ENCODE results near the gene CEP350.
A peak's percentile ranks its signal among the peaks of the same experiment; 100 is the strongest.

The CEP350 gene

DNA sequence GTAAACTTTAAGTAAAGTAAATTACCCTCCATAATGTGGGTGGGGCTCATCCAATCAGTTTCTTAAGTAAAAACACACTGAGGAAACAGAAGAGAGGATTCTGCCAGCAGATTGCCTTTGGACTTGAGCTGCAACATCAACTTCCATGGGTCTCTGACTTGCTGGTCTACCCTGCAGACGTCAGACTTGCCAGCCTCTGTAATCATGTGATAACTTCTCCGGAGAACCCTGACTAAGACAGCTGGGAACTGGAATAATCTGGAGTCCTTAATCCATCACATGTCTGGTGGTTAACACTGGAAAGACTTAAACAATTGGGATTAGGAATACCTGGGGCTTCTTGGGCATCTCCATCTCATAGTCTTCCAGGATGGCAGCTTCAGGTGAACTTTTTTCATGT lies 13.2 kb upstream of the CEP350 start:
- Histone ChIP-seq H2AFZ (ENCODE audit: low read length) (no peak overlapping the region), H3K4me2 (ENCODE audit: low read depth, low read length, poor library complexity, severe bottlenecking) (no peak overlapping the region), H3F3A (ENCODE audit: low read depth) (no peaks in the 10 kb centered on the region), H4K20me1 (ENCODE audit: insufficient read depth, low read length, poor library complexity, severe bottlenecking) (no peaks in the 10 kb centered on the region), H3K4me3 (ENCODE audit: low read length, poor library complexity, severe bottlenecking) (no peak overlapping the region), H3K9ac (ENCODE audit: low read depth, low read length, poor library complexity, severe bottlenecking) (no peak overlapping the region), H3K9me3 (ENCODE audit: insufficient read depth, low read depth, low read length) (no peaks in the 10 kb centered on the region), H3K4me1 (ENCODE audit: insufficient read depth, low read length, poor library complexity, severe bottlenecking) (peaks cover 6% of the 10 kb centered on the region), H3K9me2 (replicated peaks; ENCODE audit: low read depth, low read length) (no peaks in the 10 kb centered on the region), H3K36me3 (ENCODE audit: insufficient read depth, low read length) (no peaks in the 10 kb centered on the region), H3K27me3 (ENCODE audit: insufficient read depth, low read length, poor library complexity, severe bottlenecking) (no peaks in the 10 kb centered on the region), H3K79me2 (ENCODE audit: insufficient read depth, low read length) (no peaks in the 10 kb centered on the region)
- TF ChIP-seq CTCF (conservative IDR thresholded peaks at IDR 0.05; ENCODE audit: low read length) (no peak), EZH2phosphoT487 (IDR thresholded peaks at IDR 0.05; ENCODE audit: borderline replicate concordance) (no peak)

DNA sequence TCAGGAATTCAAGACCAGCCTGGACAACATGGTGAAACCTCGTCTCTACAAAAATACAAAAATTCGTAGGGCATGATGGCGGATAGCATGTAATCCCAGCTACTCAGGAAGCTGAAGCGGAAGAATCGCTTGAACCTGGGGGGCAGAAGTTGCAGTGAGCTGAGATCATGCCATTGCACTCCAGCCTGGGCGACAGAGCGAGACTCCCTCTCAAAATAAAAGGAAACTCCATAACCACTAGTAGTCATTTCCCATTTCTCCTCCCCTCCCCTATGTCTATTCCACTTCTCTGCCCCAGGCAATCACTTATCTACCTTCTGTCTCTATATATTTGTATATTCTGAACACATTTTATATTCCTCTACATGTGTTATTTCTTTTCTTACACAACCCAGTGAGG lies 4.0 kb upstream of the CEP350 start:
- H3K4me1 ChIP-seq (ENCODE audit: insufficient read depth, low read length, poor library complexity, severe bottlenecking), result peaks cover 23% of the 10 kb centered on the region
- H3K9me3 ChIP-seq (ENCODE audit: insufficient read depth, low read depth, low read length), result no peaks in the 10 kb centered on the region
- H2AFZ ChIP-seq (ENCODE audit: low read length), result no peak overlapping the region
- H3K79me2 ChIP-seq (ENCODE audit: insufficient read depth, low read length), result peaks cover 11% of the 10 kb centered on the region
- H3K9ac ChIP-seq (ENCODE audit: low read depth, low read length, poor library complexity, severe bottlenecking), result no peak overlapping the region
- no peaks in the 10 kb centered on the region for H3F3A ChIP-seq (ENCODE audit: low read depth)
- H3K36me3 ChIP-seq (ENCODE audit: insufficient read depth, low read length), result no peaks in the 10 kb centered on the region
- no peak for TF ChIP-seq CTCF (conservative IDR thresholded peaks at IDR 0.05; ENCODE audit: low read length)
- H3K9me2 ChIP-seq (replicated peaks; ENCODE audit: low read depth, low read length), result no peaks in the 10 kb centered on the region
- no peak overlapping the region for H3K4me3 ChIP-seq (ENCODE audit: low read length, poor library complexity, severe bottlenecking)
- H4K20me1 ChIP-seq (ENCODE audit: insufficient read depth, low read length, poor library complexity, severe bottlenecking), result peaks cover 6% of the 10 kb centered on the region
- H3K4me2 ChIP-seq (ENCODE audit: low read depth, low read length, poor library complexity, severe bottlenecking), result no peak overlapping the region
- no peaks in the 10 kb centered on the region for H3K27me3 ChIP-seq (ENCODE audit: insufficient read depth, low read length, poor library complexity, severe bottlenecking)

GRCh38 chr1:179951383-179952144 lies 3.0 kb upstream of the CEP350 start:
- peaks cover 32% of the 10 kb centered on the region for H3K4me1 ChIP-seq (ENCODE audit: insufficient read depth, low read length, poor library complexity, severe bottlenecking)
- no peaks in the 10 kb centered on the region for H3K9me2 ChIP-seq (replicated peaks; ENCODE audit: low read depth, low read length)
- no peak overlapping the region for H3K4me2 ChIP-seq (ENCODE audit: low read depth, low read length, poor library complexity, severe bottlenecking)
- no peaks in the 10 kb centered on the region for H3K27me3 ChIP-seq (ENCODE audit: insufficient read depth, low read length, poor library complexity, severe bottlenecking)
- H3K9ac ChIP-seq (ENCODE audit: low read depth, low read length, poor library complexity, severe bottlenecking), result no peak overlapping the region
- H3K36me3 ChIP-seq (ENCODE audit: insufficient read depth, low read length), result no peaks in the 10 kb centered on the region
- H2AFZ ChIP-seq (ENCODE audit: low read length), result peak overlapping the region; percentile 5; the same call in 1 of the 2 replicates
- H3K79me2 ChIP-seq (ENCODE audit: insufficient read depth, low read length), result peaks cover 20% of the 10 kb centered on the region
- H3K9me3 ChIP-seq (ENCODE audit: insufficient read depth, low read depth, low read length), result no peaks in the 10 kb centered on the region
- H4K20me1 ChIP-seq (ENCODE audit: insufficient read depth, low read length, poor library complexity, severe bottlenecking), result peaks cover 15% of the 10 kb centered on the region
- no peaks in the 10 kb centered on the region for H3F3A ChIP-seq (ENCODE audit: low read depth)
- no peak overlapping the region for H3K4me3 ChIP-seq (ENCODE audit: low read length, poor library complexity, severe bottlenecking)
- no peak for TF ChIP-seq EZH2phosphoT487 (IDR thresholded peaks at IDR 0.05; ENCODE audit: borderline replicate concordance)
- TF ChIP-seq CTCF (conservative IDR thresholded peaks at IDR 0.05; ENCODE audit: low read length), result no peak
